MCF 10A (cell line): ENCODE measurements around the gene CTBP1. TPM values are rescaled to one million over a fixed set of nuclear protein-coding genes. Genes with fewer than 3 reads are reported as not detected.

Source experiments
- BruUV-seq: library from RNA; stranded (reverse); fragments of 400-500 nt; replicated peaks from 2 replicates; lab custom pipeline; 2021; lab: Mats Ljungman, UMichigan
- CTCF ChIA-PET: fragments of 300-600 bp; sonication (Branson Sonifier 250); formaldehyde crosslinking; extraction: SDS; loops from one replicate; lab custom pipeline; 2021; ENCODE audit warnings: antibody characterized with exemption, inconsistent platforms; lab: Yijun Ruan, JAX
- POLR2A ChIA-PET: fragments of 300-600, 350-650 bp; sonication (Branson Sonifier 250); formaldehyde crosslinking; extraction: SDS; loops from one replicate; lab custom pipeline; 2020; ENCODE audit warnings: antibody characterized with exemption, inconsistent platforms; lab: Yijun Ruan, JAX
- DNase-seq: peaks from one replicate; pipeline ENCODE4 v3.0.0-alpha.2; 2018; ENCODE audit not compliant: unreplicated experiment
- H3K27ac Mint-ChIP-seq: one replicate; pipeline ENCODE4 v1.8.0; 2022; ENCODE audit warnings: mild to moderate bottlenecking, low read depth, mixed read lengths; ENCODE audit not compliant: unreplicated experiment
- H3K27me3 Mint-ChIP-seq: one replicate; pipeline ENCODE4 v1.8.0; 2022; ENCODE audit warnings: mixed read lengths; ENCODE audit not compliant: insufficient read depth, unreplicated experiment
- H3K36me3 Mint-ChIP-seq: one replicate; pipeline ENCODE4 v1.8.0; 2022; ENCODE audit warnings: mild to moderate bottlenecking, moderate library complexity, mixed read lengths; ENCODE audit not compliant: insufficient read depth, unreplicated experiment
- H3K4me1 Mint-ChIP-seq: one replicate; pipeline ENCODE4 v1.8.0; 2022; ENCODE audit warnings: mixed read lengths; ENCODE audit not compliant: insufficient read depth, unreplicated experiment
- H3K4me3 Mint-ChIP-seq: one replicate; pipeline ENCODE4 v1.8.0; 2022; ENCODE audit warnings: mild to moderate bottlenecking, moderate library complexity, mixed read lengths; ENCODE audit not compliant: unreplicated experiment
- H3K9me3 Mint-ChIP-seq: one replicate; pipeline ENCODE4 v1.8.0; 2022; ENCODE audit warnings: mixed read lengths; ENCODE audit not compliant: unreplicated experiment
- intact Hi-C: fragments of 100-400 bp; cut with micrococcal nuclease; formaldehyde crosslinking; loops from 2 replicates; pipeline ENCODE4 v1.14.1; 2022
- total RNA-seq: library from RNA; stranded (reverse); gene quantifications from 2 replicates; pipeline ENCODE4 v1.2.3, GENCODE V29; 2022
- TF ChIP-seq, protein P1 (sequence below): fragments of 200-600 bp; IDR thresholded peaks from one replicate; pipeline ENCODE4 v1.8.0; 2022; ENCODE audit warnings: antibody characterized with exemption, mild to moderate bottlenecking; ENCODE audit not compliant: unreplicated experiment

CTBP1 gene
- total RNA-seq, 1 experiment from 2014 or later: 152 TPM

DNA sequence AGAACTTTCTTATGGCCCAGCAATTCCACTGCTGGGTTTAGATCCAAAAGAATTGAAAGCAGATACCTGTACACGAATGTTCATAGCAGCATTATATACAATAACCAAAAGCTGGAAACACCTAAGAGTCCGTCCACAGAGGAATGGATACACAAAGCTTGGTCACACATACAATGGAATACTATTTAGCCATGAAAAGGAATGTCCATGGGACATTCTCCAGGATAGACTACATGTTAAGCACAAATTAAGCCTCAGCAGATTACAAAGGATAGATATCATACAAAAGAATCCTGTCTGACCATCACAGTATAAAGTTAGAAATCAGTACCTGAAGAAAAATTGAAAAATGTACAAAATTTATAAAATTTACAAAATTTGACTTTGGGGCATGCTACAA is 28.1 kb upstream of the CTBP1 start:
- BruUV-seq: no TSS peak
- peaks cover 10% of the 10 kb centered on the region for H3K27me3 Mint-ChIP-seq
- POLR2A ChIA-PET: no interaction called here
- H3K9me3 Mint-ChIP-seq: no peaks in the 10 kb centered on the region
- no peaks in the 10 kb centered on the region for H3K36me3 Mint-ChIP-seq
- intact Hi-C loops: loop anchor here (5.0 kb wide), 1 partner anchor 270 kb away; no protein-coding TSS in a partner anchor
- TF ChIP-seq, protein P1, sequence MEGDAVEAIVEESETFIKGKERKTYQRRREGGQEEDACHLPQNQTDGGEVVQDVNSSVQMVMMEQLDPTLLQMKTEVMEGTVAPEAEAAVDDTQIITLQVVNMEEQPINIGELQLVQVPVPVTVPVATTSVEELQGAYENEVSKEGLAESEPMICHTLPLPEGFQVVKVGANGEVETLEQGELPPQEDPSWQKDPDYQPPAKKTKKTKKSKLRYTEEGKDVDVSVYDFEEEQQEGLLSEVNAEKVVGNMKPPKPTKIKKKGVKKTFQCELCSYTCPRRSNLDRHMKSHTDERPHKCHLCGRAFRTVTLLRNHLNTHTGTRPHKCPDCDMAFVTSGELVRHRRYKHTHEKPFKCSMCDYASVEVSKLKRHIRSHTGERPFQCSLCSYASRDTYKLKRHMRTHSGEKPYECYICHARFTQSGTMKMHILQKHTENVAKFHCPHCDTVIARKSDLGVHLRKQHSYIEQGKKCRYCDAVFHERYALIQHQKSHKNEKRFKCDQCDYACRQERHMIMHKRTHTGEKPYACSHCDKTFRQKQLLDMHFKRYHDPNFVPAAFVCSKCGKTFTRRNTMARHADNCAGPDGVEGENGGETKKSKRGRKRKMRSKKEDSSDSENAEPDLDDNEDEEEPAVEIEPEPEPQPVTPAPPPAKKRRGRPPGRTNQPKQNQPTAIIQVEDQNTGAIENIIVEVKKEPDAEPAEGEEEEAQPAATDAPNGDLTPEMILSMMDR: no peak
- H3K4me1 Mint-ChIP-seq: peaks cover 9% of the 10 kb centered on the region
- DNase-seq: no peak
- no peak overlapping the region for H3K27ac Mint-ChIP-seq
- no peak overlapping the region for H3K4me3 Mint-ChIP-seq
- CTCF ChIA-PET: interaction anchor here (2.3 kb wide), 1 partner anchor 8 kb away, joined by 7 read pairs; no protein-coding TSS in a partner anchor

DNA sequence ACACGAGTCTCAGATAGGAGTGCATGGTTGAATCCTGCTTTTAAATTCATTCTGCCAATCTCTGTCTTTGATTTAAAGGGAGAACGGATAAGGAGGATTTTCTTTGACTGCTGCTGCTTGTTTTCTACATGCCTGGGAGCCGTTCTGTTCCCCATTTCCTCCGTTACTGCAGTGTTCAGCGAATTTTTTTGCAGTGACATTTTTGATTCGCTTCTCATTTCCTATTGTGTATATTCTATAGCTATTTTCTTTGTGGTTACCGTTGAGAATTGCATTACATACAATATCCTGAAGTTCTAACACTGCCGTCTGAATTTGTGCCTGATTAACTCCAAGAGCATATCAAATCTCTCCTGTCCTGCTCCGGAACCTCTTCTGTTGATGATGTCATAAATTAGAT is 25.9 kb upstream of the CTBP1 start:
- CTCF ChIA-PET: interaction anchor here (0.6 kb wide), 1 partner anchor 117 kb away, joined by 3 read pairs; no protein-coding TSS in a partner anchor
- intact Hi-C loops: loop anchor here (5.0 kb wide), 1 partner anchor 272 kb away; no protein-coding TSS in a partner anchor
- H3K27ac Mint-ChIP-seq: no peak overlapping the region
- peaks cover 9% of the 10 kb centered on the region for H3K4me1 Mint-ChIP-seq
- POLR2A ChIA-PET: no interaction called here
- no peaks in the 10 kb centered on the region for H3K36me3 Mint-ChIP-seq
- DNase-seq: no peak
- no TSS peak for BruUV-seq
- H3K9me3 Mint-ChIP-seq: no peaks in the 10 kb centered on the region
- no peak overlapping the region for H3K4me3 Mint-ChIP-seq
- TF ChIP-seq, protein P1: no peak
- H3K27me3 Mint-ChIP-seq: peaks cover 10% of the 10 kb centered on the region

DNA sequence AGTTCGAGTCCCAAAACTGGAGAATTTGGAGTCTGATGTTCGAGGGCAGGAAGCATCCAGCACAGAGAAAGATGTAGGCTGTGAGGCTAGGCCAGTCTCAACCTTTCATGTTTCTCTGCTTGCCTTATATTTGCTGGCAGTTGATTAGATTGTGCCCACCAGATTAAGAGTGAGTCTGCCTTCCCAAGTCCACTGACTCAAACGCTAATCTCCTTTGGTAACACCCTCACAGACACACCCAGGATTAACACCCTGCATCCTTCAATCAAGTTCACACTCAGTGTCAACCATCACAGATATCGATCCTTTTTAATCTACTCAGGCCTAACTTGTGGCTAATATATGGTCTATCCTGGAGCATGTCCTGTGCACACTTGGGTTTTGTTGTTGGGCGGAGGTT is 22.8 kb upstream of the CTBP1 start:
- intact Hi-C loops: no loop called here
- no peak for DNase-seq
- Mint-ChIP-seq H3K27ac (no peak overlapping the region), H3K4me3 (no peak overlapping the region), H3K27me3 (no peaks in the 10 kb centered on the region), H3K4me1 (no peaks in the 10 kb centered on the region), H3K36me3 (no peaks in the 10 kb centered on the region), H3K9me3 (no peaks in the 10 kb centered on the region)
- ChIA-PET CTCF (no interaction called here), POLR2A (no interaction called here)
- TF ChIP-seq, protein P1: no peak
- no TSS peak for BruUV-seq

DNA sequence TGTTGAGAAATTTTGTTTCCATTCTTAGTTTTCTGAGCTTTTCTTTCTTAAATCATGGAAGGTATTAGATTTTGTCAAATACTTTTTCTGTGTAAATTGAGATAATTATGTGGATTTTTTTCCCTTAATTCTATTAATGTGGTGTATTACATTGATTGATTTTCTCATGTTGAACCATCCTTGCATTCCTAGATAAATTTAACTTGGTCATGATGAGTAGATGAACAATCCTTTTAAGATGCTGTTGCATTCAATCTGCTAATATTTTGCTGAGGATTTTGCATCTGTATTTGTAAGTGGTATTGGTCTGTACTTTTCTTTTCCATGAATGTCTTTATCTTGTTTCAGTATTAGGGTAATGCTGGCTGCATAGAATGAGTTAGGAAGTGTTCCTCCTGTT is 20.3 kb upstream of the CTBP1 start:
- no TSS peak for BruUV-seq
- H3K27me3 Mint-ChIP-seq: no peaks in the 10 kb centered on the region
- TF ChIP-seq, protein P1: no peak
- ChIA-PET CTCF (interaction anchor here (0.6 to 3.3 kb wide), 10 partner anchors 8 to 138 kb away, joined by 3 to 36 read pairs (median 6); no protein-coding TSS in a partner anchor), POLR2A (interaction anchor here (1.3 kb wide), 1 partner anchor 138 kb away, joined by 4 read pairs; no protein-coding TSS in a partner anchor)
- no peaks in the 10 kb centered on the region for H3K4me1 Mint-ChIP-seq
- no peak overlapping the region for H3K27ac Mint-ChIP-seq
- DNase-seq: no peak
- H3K36me3 Mint-ChIP-seq: no peaks in the 10 kb centered on the region
- H3K9me3 Mint-ChIP-seq: no peaks in the 10 kb centered on the region
- intact Hi-C loops: no loop called here
- no peak overlapping the region for H3K4me3 Mint-ChIP-seq
